CD14-positive monocyte (primary cell): ENCODE results near the gene EIF4A2. TPM values are rescaled to one million over a fixed set of nuclear protein-coding genes. Genes with fewer than 3 reads are reported as not detected.

Experiments
- DNase-seq, 3 donors: peaks; one replicate each; pipeline ENCODE4 v3.0.0-alpha.2; 2011 to 2022
- H2AFZ ChIP-seq: 2 replicates; pipeline ENCODE4 v1.6.0; 2012; ENCODE audit warnings: mild to moderate bottlenecking, low read depth, low read length, inconsistent platforms; ENCODE audit not compliant: insufficient read depth, poor library complexity, severe bottlenecking
- H3K27ac ChIP-seq, 2 donors: 1 replicate in 1 of 2; 2 replicates in 1 of 2; pipeline ENCODE4 v1.5.1; 2012 to 2013; ENCODE audit warnings: low read length in 2 of 2, control low read depth in 1 of 2, inconsistent platforms in 1 of 2, low read depth in 1 of 2, mild to moderate bottlenecking in 1 of 2
- H3K27me3 ChIP-seq, 2 donors: one replicate each; pipeline versions ENCODE4 v1.6.0 to v1.6.1; 2011 to 2013; ENCODE audit warnings: low read length in 2 of 2; ENCODE audit not compliant: control insufficient read depth in 2 of 2, insufficient read depth in 2 of 2
- H3K36me3 ChIP-seq, 2 donors: replicated peaks in 1 of 2; 1 replicate in 1 of 2; 2 replicates in 1 of 2; pipeline versions ENCODE4 v1.5.1 to v1.6.1; 2012 to 2013; ENCODE audit warnings: low read length in 2 of 2, control low read depth in 1 of 2, inconsistent platforms in 1 of 2, mild to moderate bottlenecking in 1 of 2; ENCODE audit not compliant: insufficient read depth in 2 of 2, control insufficient read depth in 1 of 2
- H3K4me1 ChIP-seq, 2 donors: 1 replicate in 1 of 2; 2 replicates in 1 of 2; pipeline versions ENCODE4 v1.5.1 to v1.6.1; 2012 to 2013; ENCODE audit warnings: low read length in 2 of 2, control low read depth in 1 of 2, inconsistent platforms in 1 of 2, mild to moderate bottlenecking in 1 of 2, moderate library complexity in 1 of 2; ENCODE audit not compliant: insufficient read depth in 2 of 2, control insufficient read depth in 1 of 2
- H3K4me2 ChIP-seq: replicated peaks from 2 replicates; pipeline ENCODE3; 2012; ENCODE audit warnings: low read length, moderate library complexity, mild to moderate bottlenecking; ENCODE audit not compliant: poor library complexity, severe bottlenecking; ENCODE audit errors: extremely low read depth
- H3K4me3 ChIP-seq, 3 experiments: fragments of 200-600 bp in 1 of 3; sonication (generic) in 1 of 3; replicated peaks in 1 of 3; 1 replicate in 2 of 3; 2 replicates in 1 of 3; pipeline ENCODE4 v1.5.1; 2011 to 2013; ENCODE audit warnings: low read length in 3 of 3, mild to moderate bottlenecking in 3 of 3, control low read depth in 2 of 3, low read depth in 2 of 3, inconsistent platforms in 1 of 3, moderate library complexity in 1 of 3
- H3K79me2 ChIP-seq: 2 replicates; pipeline ENCODE4 v1.6.0; 2012; ENCODE audit warnings: mild to moderate bottlenecking, control low read depth, inconsistent platforms, low read length, moderate library complexity; ENCODE audit not compliant: insufficient read depth
- H3K9ac ChIP-seq: 2 replicates; pipeline ENCODE4 v1.6.0; 2017; ENCODE audit warnings: low read length, mild to moderate bottlenecking; ENCODE audit not compliant: insufficient read depth, poor library complexity, severe bottlenecking
- H3K9me3 ChIP-seq, 2 donors: replicated peaks in 1 of 2; 1 replicate in 1 of 2; 2 replicates in 1 of 2; pipeline versions ENCODE4 v1.5.1 to v1.6.1; 2012 to 2013; ENCODE audit warnings: low read length in 2 of 2, control low read depth in 1 of 2; ENCODE audit not compliant: control insufficient read depth in 1 of 2, insufficient read depth in 1 of 2
- H4K20me1 ChIP-seq: 2 replicates; pipeline ENCODE4 v1.6.0; 2012; ENCODE audit warnings: mild to moderate bottlenecking, low read length, control low read depth, moderate library complexity; ENCODE audit not compliant: insufficient read depth
- H3K27ac Mint-ChIP-seq, 7 donors: one replicate each; pipeline ENCODE4 v1.8.0; 2020; ENCODE audit warnings: mild to moderate bottlenecking in 7 of 7, mixed read lengths in 7 of 7, moderate library complexity in 6 of 7, inconsistent platforms in 2 of 7
- H3K27me3 Mint-ChIP-seq, 3 donors: one replicate each; pipeline ENCODE4 v1.8.0; 2021 to 2022; ENCODE audit warnings: low read depth in 3 of 3, mild to moderate bottlenecking in 3 of 3, mixed read lengths in 3 of 3, moderate library complexity in 3 of 3, inconsistent platforms in 1 of 3
- H3K36me3 Mint-ChIP-seq, 2 donors: one replicate each; pipeline ENCODE4 v1.8.0; 2020; ENCODE audit warnings: mixed read lengths in 2 of 2, inconsistent platforms in 1 of 2, mild to moderate bottlenecking in 1 of 2
- H3K4me1 Mint-ChIP-seq: one replicate; pipeline ENCODE4 v1.8.0; 2020; ENCODE audit warnings: mild to moderate bottlenecking, mixed read lengths
- H3K4me3 Mint-ChIP-seq, 2 donors: one replicate each; pipeline ENCODE4 v1.8.0; 2020; ENCODE audit warnings: mild to moderate bottlenecking in 2 of 2, mixed read lengths in 2 of 2, moderate library complexity in 1 of 2
- H3K9me3 Mint-ChIP-seq, 7 donors: one replicate each; pipeline ENCODE4 v1.8.0; 2020 to 2022; ENCODE audit warnings: mixed read lengths in 7 of 7, mild to moderate bottlenecking in 6 of 7, moderate library complexity in 6 of 7, inconsistent platforms in 2 of 7
- CTCF ChIP-seq: fragments of 200-600 bp; IDR thresholded peaks from one replicate; pipeline ENCODE4 v1.8.0; 2022; ENCODE audit warnings: antibody characterized with exemption, mild to moderate bottlenecking
- WGBS: methylation state at CpG from one replicate; pipeline ENCODE4 v1.1.5; 2013; ENCODE audit warnings: missing lambda C conversion rate; ENCODE audit not compliant: insufficient coverage; 5-methylcytosine and 5-hydroxymethylcytosine counted together
- intact Hi-C, 2 donors: fragments of 100-400 bp; cut with micrococcal nuclease; formaldehyde crosslinking; loops; one replicate each; pipeline versions ENCODE4 v1.15.0 to v1.15.1; 2023
- polyA plus RNA-seq, 3 donors: library from polyadenylated mRNA; depleted of rRNA in 1 of 3; unstranded in 2 of 3; stranded (reverse) in 1 of 3; fragments of 300-500 nt in 2 of 3; fragments of >200 nt in 1 of 3; fragmentation: Illumina TruSeq in 2 of 3; gene quantifications; 1 replicate in 2 of 3; 2 replicates in 1 of 3; pipeline ENCODE4 v1.2.3, GENCODE V29; 2012 to 2021

Gene EIF4A2
- polyA plus RNA-seq, 3 donors, result 67.0 to 405 (median 73.0) TPM

DNA sequence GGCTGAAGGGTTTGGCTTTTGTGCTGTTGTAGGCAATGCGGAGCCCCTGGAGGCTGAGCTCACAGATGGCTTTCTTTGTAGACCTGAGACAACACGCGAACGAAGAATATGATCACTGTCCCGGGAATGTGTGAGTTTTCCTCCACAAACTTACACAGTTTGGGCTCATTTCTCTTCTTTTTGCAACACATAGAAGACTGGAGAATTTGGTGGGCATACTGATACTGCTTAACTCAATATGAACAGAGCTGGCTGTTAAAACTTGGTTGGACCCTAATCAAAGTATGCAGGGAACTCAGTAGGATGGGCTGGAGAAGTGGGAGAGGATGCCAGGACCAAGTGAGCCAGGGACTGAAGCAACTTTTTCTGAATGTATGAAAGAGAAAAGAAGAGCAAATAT lies 35.1 kb downstream of the EIF4A2 start:
- intact Hi-C loops, result no loop called here
- peaks cover 2 to 6% of the 10 kb centered on the region in 2 donors for H3K27me3 ChIP-seq
- H3K4me1 ChIP-seq, result peaks cover 8 to 10% of the 10 kb centered on the region in 2 donors
- Mint-ChIP-seq H3K27ac (no peak overlapping the region), H3K9me3 (peaks cover 0 to 2% (median 0%) of the 10 kb centered on the region in 7 donors), H3K4me1 (peaks cover 16% of the 10 kb centered on the region), H3K4me3 (no peak overlapping the region), H3K36me3 (no peaks in the 10 kb centered on the region), H3K27me3 (peaks cover 8 to 19% (median 12%) of the 10 kb centered on the region in 3 donors)
- no peak overlapping the region for H3K4me2 ChIP-seq
- H3K4me3 ChIP-seq, result no peak overlapping the region
- no peaks in the 10 kb centered on the region for H3K36me3 ChIP-seq
- no peak overlapping the region for H3K9ac ChIP-seq
- H3K9me3 ChIP-seq, result no peaks in the 10 kb centered on the region
- no peak overlapping the region for H3K27ac ChIP-seq
- no CpG with 5 or more reads among the region's 5 CpGs for WGBS
- DNase-seq, result no peak
- H3K79me2 ChIP-seq, result no peaks in the 10 kb centered on the region
- TF ChIP-seq CTCF, result no peak
- no peak overlapping the region for H2AFZ ChIP-seq
- no peaks in the 10 kb centered on the region for H4K20me1 ChIP-seq

- Histone ChIP-seq H3K27ac (no peak overlapping the region), H3K4me1 (peaks cover 8 to 10% of the 10 kb centered on the region in 2 donors), H3K79me2 (no peaks in the 10 kb centered on the region), H3K27me3 (peaks cover 4 to 8% of the 10 kb centered on the region in 2 donors), H3K4me3 (no peak overlapping the region), H2AFZ (no peak overlapping the region), H3K4me2 (no peak overlapping the region), H3K9ac (no peak overlapping the region), H3K36me3 (no peaks in the 10 kb centered on the region), H3K9me3 (no peaks in the 10 kb centered on the region), H4K20me1 (no peaks in the 10 kb centered on the region)
- peak overlapping the region in 1 of 7 donors; percentile 54 for H3K27ac Mint-ChIP-seq
- H3K4me1 Mint-ChIP-seq, result peaks cover 16% of the 10 kb centered on the region
- no peak overlapping the region for H3K4me3 Mint-ChIP-seq
- H3K9me3 Mint-ChIP-seq, result peaks cover 0 to 2% (median 0%) of the 10 kb centered on the region in 7 donors
- peaks cover 10 to 18% (median 14%) of the 10 kb centered on the region in 3 donors for H3K27me3 Mint-ChIP-seq
- H3K36me3 Mint-ChIP-seq, result no peaks in the 10 kb centered on the region
- WGBS, result 100% methylated on average over 1 of the region's 1 CpG
- intact Hi-C loops, result no loop called here
- no peak for DNase-seq
- no peak for TF ChIP-seq CTCF
Observed at GRCh38 chr3:186818956-186819355, 35.6 kb downstream of the EIF4A2 start.
